SK-N-SH (cell line): Measurements from ENCODE around the gene KIF3B. TPM values are rescaled to one million over a fixed set of nuclear protein-coding genes. Genes with fewer than 3 reads are reported as not detected.
A peak's percentile ranks its signal among the peaks of the same experiment; 100 is the strongest.

ENCODE experiments used
- CTCF ChIA-PET: fragments of 300-600, 350-600 bp; formaldehyde crosslinking; extraction: SDS; loops from one replicate; lab custom pipeline; 2021; lab: Yijun Ruan, JAX
- POLR2A ChIA-PET: fragments of 350-600 bp; sonication (Branson Sonifier 250); formaldehyde crosslinking; extraction: SDS; loops from one replicate; lab custom pipeline; 2020; ENCODE audit warnings: antibody characterized with exemption, inconsistent platforms; lab: Yijun Ruan, JAX
- DNase-seq: peaks from one replicate; pipeline ENCODE4 v3.0.0; 2012
- H2AFZ ChIP-seq: fragments of 200-600 bp; sonication (generic); 2 replicates; pipeline ENCODE4 v1.8.1; 2016; ENCODE audit warnings: antibody characterized with exemption, mild to moderate bottlenecking, low read depth
- H3F3A ChIP-seq: fragments of 200-600 bp; sonication (generic); replicated peaks from 2 replicates; pipeline ENCODE3; 2016; ENCODE audit warnings: antibody characterized with exemption, mild to moderate bottlenecking; ENCODE audit not compliant: insufficient read depth
- H3K27ac ChIP-seq, 2 experiments: fragments of 200-500 bp in 1 of 2; fragments of 200-600 bp in 1 of 2; sonication (Bioruptor generic) in 1 of 2; sonication (generic), shearing (Covaris generic) in 1 of 2; 2 replicates each; pipeline versions ENCODE4 v1.5.1 to v1.6.1; 2014 to 2016; ENCODE audit warnings: low read depth in 2 of 2, inconsistent platforms in 1 of 2, low read length in 1 of 2, mild to moderate bottlenecking in 1 of 2, mixed read lengths in 1 of 2
- H3K27me3 ChIP-seq: fragments of 200-600 bp; sonication (generic), shearing (Covaris generic); 2 replicates; pipeline ENCODE4 v1.6.1; 2016; ENCODE audit warnings: mixed run types; ENCODE audit not compliant: insufficient read depth
- H3K36me3 ChIP-seq, 2 experiments: fragments of 200-500 bp in 1 of 2; fragments of 200-600 bp in 1 of 2; sonication (Bioruptor generic) in 1 of 2; sonication (generic) in 1 of 2; replicated peaks in 1 of 2; 2 replicates each; pipeline versions ENCODE3 to v1.5.1; 2014 to 2016; ENCODE audit warnings: low read length in 1 of 2, mild to moderate bottlenecking in 1 of 2; ENCODE audit not compliant: insufficient read depth in 2 of 2, control insufficient read depth in 1 of 2
- H3K4me1 ChIP-seq, 2 experiments: fragments of 200-500 bp in 1 of 2; fragments of 200-600 bp in 1 of 2; sonication (Bioruptor generic) in 1 of 2; sonication (generic), shearing (Covaris generic) in 1 of 2; 2 replicates each; pipeline versions ENCODE4 v1.5.1 to v1.6.1; 2014 to 2016; ENCODE audit warnings: low read depth in 1 of 2, low read length in 1 of 2, mixed run types in 1 of 2; ENCODE audit not compliant: insufficient read depth in 2 of 2, control insufficient read depth in 1 of 2
- H3K4me2 ChIP-seq: fragments of 200-600 bp; sonication (generic), shearing (Covaris generic); 2 replicates; pipeline ENCODE4 v1.6.1; 2017; ENCODE audit warnings: mixed run types
- H3K4me3 ChIP-seq, 2 experiments: fragments of 200-500 bp in 1 of 2; fragments of 200-600 bp in 1 of 2; sonication (Bioruptor generic) in 1 of 2; sonication (generic), shearing (Covaris generic) in 1 of 2; 2 replicates each; pipeline versions ENCODE4 v1.5.1 to v1.8.1; 2014 to 2016; ENCODE audit warnings: low read depth in 2 of 2, inconsistent platforms in 1 of 2, low read length in 1 of 2, mild to moderate bottlenecking in 1 of 2, mixed read lengths in 1 of 2, moderate library complexity in 1 of 2
- H3K79me2 ChIP-seq: fragments of 200-600 bp; sonication (generic); 2 replicates; pipeline ENCODE4 v1.8.1; 2017; ENCODE audit warnings: mild to moderate bottlenecking; ENCODE audit not compliant: insufficient read depth
- H3K9ac ChIP-seq: fragments of 200-600 bp; sonication (generic); 2 replicates; pipeline ENCODE4 v1.6.1; 2017; ENCODE audit warnings: mixed run types
- H3K9me2 ChIP-seq: fragments of 200-600 bp; sonication (generic); 2 replicates; pipeline ENCODE4 v1.6.1; 2017; ENCODE audit warnings: mixed run types
- H3K9me3 ChIP-seq: fragments of 200-600 bp; sonication (generic); 2 replicates; pipeline ENCODE4 v1.6.1; 2017; ENCODE audit warnings: mixed run types, mild to moderate bottlenecking, moderate library complexity
- H4K20me1 ChIP-seq: fragments of 200-600 bp; sonication (generic); 2 replicates; pipeline ENCODE4 v1.6.1; 2017; ENCODE audit warnings: mild to moderate bottlenecking, mixed run types; ENCODE audit not compliant: insufficient read depth
- CHD2 ChIP-seq: fragments of 150-350 bp; IDR thresholded peaks from 2 replicates; pipeline ENCODE4 v1.6.1; 2018; ENCODE audit warnings: low read length; ENCODE audit not compliant: partially characterized antibody
- CTCF ChIP-seq: fragments of 200-600 bp; sonication (generic); IDR thresholded peaks from 2 replicates; pipeline ENCODE4 v1.6.1; 2017; ENCODE audit warnings: antibody characterized with exemption, mild to moderate bottlenecking, moderate library complexity
- EP300 ChIP-seq, 2 experiments: IDR thresholded peaks; 2 replicates each; pipeline versions ENCODE4 v1.4.0 to v1.6.1; 2012; ENCODE audit warnings: borderline replicate concordance in 1 of 2, low read depth in 1 of 2, low read length in 1 of 2
- FOSL2 ChIP-seq: IDR thresholded peaks from 2 replicates; pipeline ENCODE4 v1.4.0; 2012; ENCODE audit warnings: low read depth, mild to moderate bottlenecking, moderate library complexity, borderline replicate concordance
- FOXJ3 ChIP-seq: sonication (generic); formaldehyde crosslinking; IDR thresholded peaks from 2 replicates; pipeline ENCODE4 v1.5.1; 2020; ENCODE audit warnings: mild to moderate bottlenecking, missing genetic modification reagents
- GATA2 ChIP-seq: sonication (generic); formaldehyde crosslinking; IDR thresholded peaks from 2 replicates; pipeline ENCODE4 v1.5.0; 2020; ENCODE audit warnings: mild to moderate bottlenecking, missing genetic modification reagents
- IRF3 ChIP-seq: fragments of 150-350 bp; IDR thresholded peaks from 2 replicates; pipeline ENCODE4 v1.6.1; 2016; ENCODE audit warnings: mild to moderate bottlenecking, low read depth, low read length
- NFIC ChIP-seq: IDR thresholded peaks from 2 replicates; pipeline ENCODE4 v1.4.0; 2012; ENCODE audit warnings: borderline replicate concordance
- NRF1 ChIP-seq: IDR thresholded peaks from 2 replicates; pipeline ENCODE4 v1.6.1; 2012; ENCODE audit warnings: low read depth, mild to moderate bottlenecking, low read length
- RAD21 ChIP-seq: IDR thresholded peaks from 2 replicates; pipeline ENCODE4 v1.6.1; 2012; ENCODE audit warnings: mild to moderate bottlenecking, low read length
- RCOR1 ChIP-seq: fragments of 150-350 bp; IDR thresholded peaks from 2 replicates; pipeline ENCODE4 v1.6.1; 2017; ENCODE audit warnings: antibody characterized with exemption, low read length
- SMC3 ChIP-seq: IDR thresholded peaks from 2 replicates; pipeline ENCODE4 v1.6.1; 2012; ENCODE audit warnings: low read depth, low read length, improper control_type of control experiment
- TEAD4 ChIP-seq: IDR thresholded peaks from 2 replicates; pipeline ENCODE4 v1.4.0; 2012; ENCODE audit warnings: mild to moderate bottlenecking, borderline replicate concordance; ENCODE audit not compliant: insufficient read depth
- WGBS: methylation state at CpG from one replicate; pipeline ENCODE4 v1.1.6; 2017; ENCODE audit warnings: low lambda C conversion rate; 5-methylcytosine and 5-hydroxymethylcytosine counted together
- polyA plus RNA-seq, 3 experiments: library from polyadenylated mRNA; depleted of rRNA; stranded (reverse); fragments of >200 nt; gene quantifications; 2 replicates each; pipeline ENCODE4 v1.2.3, GENCODE V29; 2012

KIF3B gene
- polyA plus RNA-seq, 1 of the 3 experiments (the other 2 are of a cell fraction) = 18.6 TPM

- no peak for TF ChIP-seq FOXJ3 (CRISPR knock-in tag)
- no peak for TF ChIP-seq CTCF
- TF ChIP-seq FOSL2 = no peak
- TF ChIP-seq IRF3 = no peak
- no peak for TF ChIP-seq NFIC
- no peak for TF ChIP-seq CHD2
- TF ChIP-seq TEAD4 = no peak
- TF ChIP-seq EP300 (IDR thresholded peaks at IDR 0.05; ENCODE audit: borderline replicate concordance in 1 of 2, low read depth in 1 of 2, low read length in 1 of 2) = no peak
- no peak for TF ChIP-seq RCOR1
- H3K9me2 ChIP-seq = no peaks in the 10 kb centered on the region
- H3K4me2 ChIP-seq = no peak overlapping the region
- no peaks in the 10 kb centered on the region for H4K20me1 ChIP-seq
- peaks cover 2 to 11% of the 10 kb centered on the region in 2 experiments; a peak in 2 of 4 replicates for H3K4me1 ChIP-seq
- 82% methylated on average over 12 of the region's 13 CpGs for WGBS
- DNase-seq = no peak
- no peak overlapping the region for H3K27ac ChIP-seq
- peaks cover 9 to 40% of the 10 kb centered on the region in 2 experiments for H3K36me3 ChIP-seq
- no peaks in the 10 kb centered on the region for H3K9me3 ChIP-seq
- H3K9ac ChIP-seq = no peak overlapping the region
- H3F3A ChIP-seq = no peaks in the 10 kb centered on the region
- H2AFZ ChIP-seq = no peak overlapping the region
- H3K4me3 ChIP-seq = no peak overlapping the region
- CTCF ChIA-PET = interaction anchor here (1.4 kb wide), 1 partner anchor 123 kb away, joined by 3 read pairs; no protein-coding TSS in a partner anchor
- POLR2A ChIA-PET = no interaction called here
- no peaks in the 10 kb centered on the region for H3K79me2 ChIP-seq
- no peaks in the 10 kb centered on the region for H3K27me3 ChIP-seq
These were observed 56.8 kb downstream of the KIF3B start for GRCh38 chr20:32333988-32334885.

GRCh38 chr20:32336918-32337347 lies 59.5 kb downstream of the KIF3B start:
- no peak overlapping the region; the same call in 1 of the 2 replicates for H2AFZ ChIP-seq
- H3K27ac ChIP-seq = no peak overlapping the region
- POLR2A ChIA-PET = no interaction called here
- H3K9me2 ChIP-seq = no peaks in the 10 kb centered on the region
- H3K36me3 ChIP-seq = peaks cover 0 to 18% of the 10 kb centered on the region in 2 experiments
- TF ChIP-seq RAD21 (peak; percentile 69), NRF1 (no peak), CTCF (peak; percentile 63), EP300 (IDR thresholded peaks at IDR 0.05; ENCODE audit: borderline replicate concordance in 1 of 2, low read depth in 1 of 2, low read length in 1 of 2) (no peak), FOXJ3 (CRISPR knock-in tag) (no peak), NFIC (no peak), SMC3 (peak; percentile 66), GATA2 (CRISPR knock-in tag) (no peak), RCOR1 (no peak)
- H3K79me2 ChIP-seq = no peaks in the 10 kb centered on the region
- DNase-seq = peak; percentile 47
- no peak overlapping the region; a peak in 1 of 4 replicates for H3K4me3 ChIP-seq
- H3F3A ChIP-seq = no peaks in the 10 kb centered on the region
- H4K20me1 ChIP-seq = no peaks in the 10 kb centered on the region
- H3K4me2 ChIP-seq = no peak overlapping the region
- H3K4me1 ChIP-seq = peaks cover 2 to 11% of the 10 kb centered on the region in 2 experiments; a peak in 2 of 4 replicates
- CTCF ChIA-PET = interaction anchor here (0.6 to 2.6 kb wide), 19 partner anchors 8 to 336 kb away, joined by 3 to 13 read pairs (median 4); partner anchors contain the start of gene ASXL1
- H3K9me3 ChIP-seq = no peaks in the 10 kb centered on the region
- H3K9ac ChIP-seq = no peak overlapping the region
- no peaks in the 10 kb centered on the region for H3K27me3 ChIP-seq
- WGBS = 62% methylated on average over 5 of the region's 5 CpGs
